HG02852 (cell line): ENCODE results near the gene RPS24.

ENCODE experiments used
- ATAC-seq: cut with Tn5 transposase; IDR thresholded peaks from one replicate; pipeline ENCODE4 v1.9.1; 2021; ENCODE audit warnings: mild to moderate bottlenecking, moderate library complexity; ENCODE audit not compliant: unreplicated experiment

Gene RPS24

DNA sequence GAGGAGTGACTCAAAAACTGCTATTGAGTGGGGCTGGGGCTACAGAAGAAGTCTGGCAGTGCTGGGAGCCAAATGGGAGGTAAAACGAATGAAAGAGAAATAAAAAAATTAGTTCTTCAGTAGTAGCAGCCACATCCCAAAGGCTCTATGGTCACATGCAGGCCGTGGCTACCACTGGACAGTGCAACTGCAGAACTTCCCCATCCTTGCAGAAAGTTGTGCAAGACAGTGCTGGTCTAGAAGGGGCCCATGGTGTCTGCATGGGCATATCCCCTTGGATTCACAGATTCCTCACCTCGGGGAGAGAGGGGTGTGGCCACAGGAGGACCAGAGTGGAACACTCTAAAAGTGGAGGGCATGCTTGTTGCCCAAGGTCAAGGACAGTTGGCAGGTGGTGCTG lies 47.6 kb downstream of the RPS24 start:
- ATAC-seq: no peak

DNA sequence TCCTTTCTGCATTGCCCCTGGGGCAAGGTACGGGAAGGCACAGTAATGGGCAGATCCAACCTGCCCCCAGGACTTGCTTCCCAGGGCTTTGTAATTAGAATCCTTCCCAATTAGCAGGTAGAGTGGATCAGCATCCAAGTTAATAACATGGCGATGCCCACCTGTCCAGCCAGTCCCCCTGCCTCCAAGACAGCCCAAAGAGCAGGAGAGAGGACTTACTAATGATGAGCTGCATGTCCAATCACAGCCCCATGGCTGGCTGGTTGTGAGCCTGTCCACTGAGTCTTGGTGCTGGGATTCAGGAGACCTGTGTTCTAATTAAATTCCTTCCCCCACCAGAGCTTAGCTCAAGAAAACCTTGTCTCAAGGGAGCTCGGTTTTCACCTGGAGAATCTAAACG lies 49.0 kb downstream of the RPS24 start:
- no peak for ATAC-seq
